ENCODE data around the gene ALS2CL.

- no peak for TF ChIP-seq POLR2A (IDR thresholded peaks at IDR 0.05; ENCODE audit: low read depth, low read length)
- TF ChIP-seq POLR2AphosphoS5 (IDR thresholded peaks at IDR 0.05; ENCODE audit: low read depth, low read length) = no peak
- no peak for TF ChIP-seq TAF1 (IDR thresholded peaks at IDR 0.05; ENCODE audit: borderline replicate concordance, low read depth, low read length)
Measured at GRCh38 chr3:46668116-46668515, 25.4 kb downstream of the ALS2CL start.

Data from GM12892 (cell line).